ENCODE measurements around the gene SEMA5A. TPM values are rescaled to one million over a fixed set of nuclear protein-coding genes. Genes with fewer than 3 reads are reported as not detected.
A peak's percentile ranks its signal among the peaks of the same experiment; 100 is the strongest.
"Not testable (repeated sequence)": the region's sequence is repeated elsewhere in the genome, so short reads cannot be mapped to it uniquely, and the experiment has no call there.

Gene SEMA5A
- total RNA-seq, 1 donor from 2014 or later = 0.40 TPM

GRCh38 chr5:9363449-9363848, 182.4 kb downstream of the SEMA5A start:
- DNase-seq (ENCODE audit: low read depth, low spot score) = no peak

- no peak for DNase-seq (ENCODE audit: low read depth, low spot score)
Measured at GRCh38 chr5:9363026-9363425, 182.8 kb downstream of the SEMA5A start.

- no peak for DNase-seq (ENCODE audit: low read depth, low spot score)
Measured at GRCh38 chr5:9362600-9362999, 183.3 kb downstream of the SEMA5A start.

GRCh38 chr5:9361835-9362234, 184.0 kb downstream of the SEMA5A start:
- DNase-seq (ENCODE audit: low read depth, low spot score) = peak; percentile 24

- peak; percentile 35 for DNase-seq (ENCODE audit: low read depth, low spot score)
Measured at GRCh38 chr5:9358961-9359685, 186.8 kb downstream of the SEMA5A start.

- no peak for DNase-seq (ENCODE audit: low read depth, low spot score)
Measured at GRCh38 chr5:9356351-9356825, 189.5 kb downstream of the SEMA5A start.

GRCh38 chr5:9354336-9355081, 191.4 kb downstream of the SEMA5A start:
- no peak for DNase-seq (ENCODE audit: low read depth, low spot score)

GRCh38 chr5:9353048-9353447, 192.8 kb downstream of the SEMA5A start:
- not testable (repeated sequence) for DNase-seq (ENCODE audit: low read depth, low spot score)

GRCh38 chr5:9351546-9351945, 194.3 kb downstream of the SEMA5A start:
- DNase-seq (ENCODE audit: low read depth, low spot score) = no peak

- no peak for DNase-seq (ENCODE audit: low read depth, low spot score)
Measured at GRCh38 chr5:9350301-9350797, 195.5 kb downstream of the SEMA5A start.

GRCh38 chr5:9348401-9348996, 197.4 kb downstream of the SEMA5A start:
- DNase-seq (ENCODE audit: low read depth, low spot score) = no peak

- no peak for DNase-seq (ENCODE audit: low read depth, low spot score)
Measured at GRCh38 chr5:9347541-9348295, 198.2 kb downstream of the SEMA5A start.

GRCh38 chr5:9347032-9347431, 198.8 kb downstream of the SEMA5A start:
- no peak for DNase-seq (ENCODE audit: low read depth, low spot score)

GRCh38 chr5:9344751-9345240, 201.1 kb downstream of the SEMA5A start:
- DNase-seq (ENCODE audit: low read depth, low spot score) = no peak

- DNase-seq (ENCODE audit: low read depth, low spot score) = no peak
Measured at GRCh38 chr5:9343146-9343850, 202.6 kb downstream of the SEMA5A start.

- no peak for DNase-seq (ENCODE audit: low read depth, low spot score)
Measured at GRCh38 chr5:9342161-9342787, 203.6 kb downstream of the SEMA5A start.

- DNase-seq (ENCODE audit: low read depth, low spot score) = no peak
Measured at GRCh38 chr5:9340085-9340484, 205.8 kb downstream of the SEMA5A start.

- no peak for DNase-seq (ENCODE audit: low read depth, low spot score)
Measured at GRCh38 chr5:9339206-9339818, 206.6 kb downstream of the SEMA5A start.

GRCh38 chr5:9338796-9339195, 207.1 kb downstream of the SEMA5A start:
- DNase-seq (ENCODE audit: low read depth, low spot score) = no peak
